Measurements from ENCODE around the gene PPP3CA. TPM values are rescaled to one million over a fixed set of nuclear protein-coding genes. Genes with fewer than 3 reads are reported as not detected.
A peak's percentile ranks its signal among the peaks of the same experiment; 100 is the strongest.

The PPP3CA gene
- polyA plus RNA-seq, 1 donor (not counting 4 experiments of a cell fraction or from before 2014, with no cell fraction given): 43.3 TPM

DNA sequence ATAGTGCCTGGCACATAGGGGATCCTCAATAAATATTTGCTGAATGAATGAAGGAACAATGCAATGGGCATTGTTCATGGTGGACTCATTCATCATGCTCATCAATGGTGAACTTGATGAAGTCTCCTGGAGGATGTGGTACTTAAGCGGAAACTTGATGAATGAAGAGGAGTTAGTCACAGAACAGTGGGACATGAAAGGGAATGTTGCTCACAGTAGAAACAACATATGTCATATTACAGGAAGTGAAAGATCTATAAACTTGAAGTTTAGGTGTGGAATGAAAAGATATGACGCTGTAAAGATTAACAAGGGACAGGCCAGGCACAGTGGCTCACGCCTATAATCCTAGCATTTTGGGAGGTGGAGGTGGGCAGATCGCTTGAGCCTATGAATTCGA is 224.1 kb downstream of the PPP3CA start:
- Histone ChIP-seq H3K27ac (ENCODE audit: control insufficient read depth, insufficient read depth, low read length) (no peak overlapping the region), H3K27me3 (ENCODE audit: control insufficient read depth, extremely low read depth, insufficient read depth, low read length) (no peaks in the 10 kb centered on the region), H3K79me2 (ENCODE audit: control insufficient read depth, insufficient read depth, low read length) (peaks cover 10% of the 10 kb centered on the region), H3K4me1 (ENCODE audit: control insufficient read depth, extremely low read depth, insufficient read depth, low read length) (no peaks in the 10 kb centered on the region), H3K9ac (ENCODE audit: control insufficient read depth, extremely low read depth, insufficient read depth, low read length) (no peak overlapping the region), H3K4me2 (ENCODE audit: control insufficient read depth, extremely low read depth, insufficient read depth, low read depth, low read length) (no peak overlapping the region), H4K20me1 (ENCODE audit: control insufficient read depth, extremely low read depth, insufficient read depth, low read length) (no peaks in the 10 kb centered on the region), H3K9me3 (ENCODE audit: control insufficient read depth, low read depth, low read length) (no peaks in the 10 kb centered on the region), H2AFZ (ENCODE audit: control insufficient read depth, low read length) (no peak overlapping the region), H3K9me1 (ENCODE audit: control insufficient read depth, extremely low read depth, insufficient read depth, low read length) (no peaks in the 10 kb centered on the region), H3K36me3 (ENCODE audit: control insufficient read depth in 2 of 2, extremely low read depth in 1 of 2, insufficient read depth in 2 of 2, low read length in 2 of 2) (no peaks in the 10 kb centered on the region), H3K4me3 (ENCODE audit: control insufficient read depth in 2 of 3, extremely low read depth in 1 of 3, insufficient read depth in 2 of 3, low read depth in 1 of 3, low read length in 3 of 3) (no peak overlapping the region)
- FAIRE-seq (no peak), DNase-seq (ENCODE audit: low read depth, low spot score) (no peak)
- dilution Hi-C loops (cut with MboI; ENCODE audit: extremely low pct_ligation_motif_present, low sequenced_read_pairs): no loop called here
- TF ChIP-seq CTCF (optimal IDR thresholded peaks at IDR 0.05 in 1 of 3, IDR thresholded peaks at IDR 0.05 in 1 of 3, conservative IDR thresholded peaks at IDR 0.05 in 1 of 3; ENCODE audit: extremely low read depth in 1 of 3, insufficient read depth in 2 of 3, low read length in 3 of 3): no peak
- no peak for TF ChIP-seq EZH2 (IDR thresholded peaks at IDR 0.05; ENCODE audit: low read length)

- Histone ChIP-seq H3K4me2 (ENCODE audit: control insufficient read depth, extremely low read depth, insufficient read depth, low read depth, low read length) (no peak overlapping the region), H4K20me1 (ENCODE audit: control insufficient read depth, extremely low read depth, insufficient read depth, low read length) (no peaks in the 10 kb centered on the region), H3K4me3 (ENCODE audit: control insufficient read depth in 2 of 3, extremely low read depth in 1 of 3, insufficient read depth in 2 of 3, low read depth in 1 of 3, low read length in 3 of 3) (no peak overlapping the region), H3K9me3 (ENCODE audit: control insufficient read depth, low read depth, low read length) (no peaks in the 10 kb centered on the region), H3K27me3 (ENCODE audit: control insufficient read depth, extremely low read depth, insufficient read depth, low read length) (no peaks in the 10 kb centered on the region), H3K36me3 (ENCODE audit: control insufficient read depth in 2 of 2, extremely low read depth in 1 of 2, insufficient read depth in 2 of 2, low read length in 2 of 2) (no peaks in the 10 kb centered on the region), H3K27ac (ENCODE audit: control insufficient read depth, insufficient read depth, low read length) (no peak overlapping the region), H2AFZ (ENCODE audit: control insufficient read depth, low read length) (no peak overlapping the region), H3K79me2 (ENCODE audit: control insufficient read depth, insufficient read depth, low read length) (peaks cover 11% of the 10 kb centered on the region), H3K4me1 (ENCODE audit: control insufficient read depth, extremely low read depth, insufficient read depth, low read length) (no peaks in the 10 kb centered on the region), H3K9ac (ENCODE audit: control insufficient read depth, extremely low read depth, insufficient read depth, low read length) (no peak overlapping the region), H3K9me1 (ENCODE audit: control insufficient read depth, extremely low read depth, insufficient read depth, low read length) (no peaks in the 10 kb centered on the region)
- dilution Hi-C loops (cut with MboI; ENCODE audit: extremely low pct_ligation_motif_present, low sequenced_read_pairs): no loop called here
- no peak for TF ChIP-seq EZH2 (IDR thresholded peaks at IDR 0.05; ENCODE audit: low read length)
- TF ChIP-seq CTCF (optimal IDR thresholded peaks at IDR 0.05 in 1 of 3, IDR thresholded peaks at IDR 0.05 in 1 of 3, conservative IDR thresholded peaks at IDR 0.05 in 1 of 3; ENCODE audit: extremely low read depth in 1 of 3, insufficient read depth in 2 of 3, low read length in 3 of 3): no peak
- peak; percentile 23 for FAIRE-seq
- DNase-seq (ENCODE audit: low read depth, low spot score): no peak
These were observed 225.3 kb downstream of the PPP3CA start for GRCh38 chr4:101122019-101122418.
